ENCODE data around the gene NOA1. TPM values are rescaled to one million over a fixed set of nuclear protein-coding genes. Genes with fewer than 3 reads are reported as not detected.

The NOA1 gene
- total RNA-seq (16.1 and 17.1 TPM in 2 replicates), polyA plus RNA-seq (13.9 and 16.7 TPM in 2 replicates), polyA minus RNA-seq (8.4 and 9.1 TPM in 2 replicates), Bru-seq, nascent RNA (percentile 70 among the genes with signal in this experiment), BruChase-seq, experiment 1, labeled RNA remaining after a 6-hour chase (percentile 76 among the genes with signal in this experiment), BruChase-seq, experiment 2, labeled RNA remaining after a 2-hour chase (percentile 68 among the genes with signal in this experiment)
- 13.1 and 16.4 TPM in 2 replicates for polyA plus RNA-seq (2011; cell fraction: cytosol; rRNA removed)
- 8.8 and 9.8 TPM in 2 replicates for polyA plus RNA-seq (2011; cell fraction: nucleus; rRNA removed)
- 12.4 and 12.5 TPM in 2 replicates for polyA plus RNA-seq (2012)
- polyA minus RNA-seq (2011; cell fraction: cytosol; rRNA and poly(A)+ RNA removed), result 10.4 TPM
- 5.7 and 8.8 TPM in 2 replicates for polyA minus RNA-seq (2011; cell fraction: nucleus; rRNA and poly(A)+ RNA removed)
- long read RNA-seq, transcript NOA1-201 (7 exons, 3,415 nt), result major isoform, 48 of 55 reads
- long read RNA-seq, partial matches to known transcripts, result 4 of 55 reads
- long read RNA-seq, other reads (novel, unspliced or antisense), result 3 of 55 reads

DNA sequence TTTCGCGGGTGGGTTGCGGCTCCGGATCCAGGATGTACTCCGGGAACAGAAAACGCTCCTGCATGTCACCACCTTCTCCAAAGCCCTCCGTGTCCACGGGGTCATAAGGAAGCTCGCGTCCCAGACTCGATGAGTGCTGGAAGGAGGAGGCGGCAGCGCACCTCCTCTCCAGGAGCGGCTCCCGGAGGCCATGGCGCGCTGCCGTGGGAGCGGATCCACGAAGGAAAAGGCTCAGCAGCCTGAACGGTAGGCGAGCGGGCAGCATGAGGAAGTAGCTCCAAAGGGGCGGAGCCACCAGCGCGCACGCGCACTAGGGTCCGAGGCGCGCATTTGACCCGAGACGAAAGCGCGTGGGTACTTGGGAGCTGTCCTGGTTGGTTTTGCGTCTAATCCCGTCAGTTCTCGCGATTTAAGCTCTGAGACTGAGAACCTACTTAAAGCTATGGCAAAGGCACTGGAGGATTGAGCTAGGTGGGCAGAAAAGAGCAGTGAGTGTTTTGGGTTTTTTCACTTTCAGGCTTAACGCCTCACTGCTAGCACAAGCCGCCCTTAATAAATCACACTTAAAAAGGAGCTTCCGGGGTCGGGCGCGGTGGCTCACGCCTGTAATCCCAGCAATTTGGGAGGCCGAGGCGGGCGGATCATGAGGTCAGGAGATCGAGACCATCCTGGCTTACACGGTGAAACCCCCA, at the start of gene NOA1:
Gene NOA1, minus strand, starts transcription at position 286 of the 692 bp plus-strand sequence. Its CDS starts 21 bp downstream, at position 265.
- CTCF ChIA-PET, result interaction anchor here (1.2 to 2.2 kb wide), 5 partner anchors 11 to 186 kb away, joined by 3 to 17 read pairs (median 5); partner anchors contain the start of gene REST
- BruUV-seq (replicated peaks), result no TSS peak
- no peaks in the 10 kb centered on the region for H4K20me1 ChIP-seq (replicated peaks; ENCODE audit: control insufficient read depth, extremely low read depth, insufficient read depth, low read length)
- H3K36me3 ChIP-seq (ENCODE audit: control insufficient read depth in 2 of 2, extremely low read depth in 1 of 2, insufficient read depth in 2 of 2, low read length in 2 of 2), result peaks cover 4 to 9% of the 10 kb centered on the region in 2 experiments
- intact Hi-C loops (cut with micrococcal nuclease) (loop anchor here (1.0 to 2.0 kb wide), 3 partner anchors 19 to 103 kb away; no protein-coding TSS in a partner anchor), dilution Hi-C loops (cut with MboI; ENCODE audit: extremely low pct_ligation_motif_present, low sequenced_read_pairs) (no loop called here)
- H3K4me1 ChIP-seq (ENCODE audit: control insufficient read depth, extremely low read depth, insufficient read depth, low read length), result peaks cover 30% of the 10 kb centered on the region
- H3K9me1 ChIP-seq (replicated peaks; ENCODE audit: control insufficient read depth, extremely low read depth, insufficient read depth, low read length), result no peaks in the 10 kb centered on the region
- H3K27ac ChIP-seq (ENCODE audit: insufficient read depth, low read depth, low read length), result peak within 1 kb of the TSS; percentile 100
- H3K4me2 ChIP-seq (ENCODE audit: insufficient read depth, low read length), result peak within 1 kb of the TSS; percentile 95
- H3K27me3 ChIP-seq (ENCODE audit: control insufficient read depth in 2 of 2, insufficient read depth in 2 of 2, low read length in 2 of 2), result no peaks in the 10 kb centered on the region
- H3K79me2 ChIP-seq (ENCODE audit: control insufficient read depth, insufficient read depth, low read length), result peaks cover 60% of the 10 kb centered on the region
- peak within 1 kb of the TSS; percentile 84 for H3K9ac ChIP-seq (replicated peaks; ENCODE audit: extremely low read depth, insufficient read depth, low read length)
- TF ChIP-seq, protein P1, sequence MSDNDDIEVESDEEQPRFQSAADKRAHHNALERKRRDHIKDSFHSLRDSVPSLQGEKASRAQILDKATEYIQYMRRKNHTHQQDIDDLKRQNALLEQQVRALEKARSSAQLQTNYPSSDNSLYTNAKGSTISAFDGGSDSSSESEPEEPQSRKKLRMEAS (IDR thresholded peaks at IDR 0.05; ENCODE audit: insufficient read depth, insufficient read length), result peak; percentile 67
- TF ChIP-seq POLR2AphosphoS5 (IDR thresholded peaks at IDR 0.05; ENCODE audit: insufficient read depth, low read depth, low read length) (peak; percentile 63), POLR2A (IDR thresholded peaks at IDR 0.05; ENCODE audit: low read depth, low read length) (peak; percentile 76), MYC (IDR thresholded peaks at IDR 0.05; ENCODE audit: low read depth, low read length) (no peak)
- peak within 1 kb of the TSS; percentile 90 for H2AFZ ChIP-seq (ENCODE audit: low read depth, low read length)
- DNase-seq (ENCODE audit: low read depth, low spot score) (peak; percentile 100), FAIRE-seq (peak; percentile 94)
- H3K9me3 ChIP-seq (replicated peaks; ENCODE audit: control insufficient read depth, insufficient read depth, low read length), result no peaks in the 10 kb centered on the region
- POLR2A ChIA-PET, result interaction anchor here (0.7 to 1.6 kb wide), 5 partner anchors 17 to 131 kb away, joined by 3 to 5 read pairs (median 3); no protein-coding TSS in a partner anchor
- peak within 1 kb of the TSS; percentile 80 to 93 (median 88) for H3K4me3 ChIP-seq (replicated peaks in 1 of 3; ENCODE audit: insufficient read depth in 1 of 3, low read depth in 1 of 3, low read length in 3 of 3)

All from endothelial cell of umbilical vein (primary cell).